ENCODE results near the gene ERGIC1.
"Not testable (repeated sequence)": the region's sequence is repeated elsewhere in the genome, so short reads cannot be mapped to it uniquely, and the experiment has no call there.

ERGIC1 gene

GRCh38 chr5:172833686-172834414 is at the start of gene ERGIC1:
Gene ERGIC1, plus strand, starts transcription at chr5:172834251. Its CDS starts 163 bp downstream, at chr5:172834414.
- CTCF ChIA-PET, result interaction anchor here (0.6 kb wide), 1 partner anchor 122 kb away, joined by 4 read pairs; no protein-coding TSS in a partner anchor
- POLR2A ChIA-PET, result interaction anchor here (0.6 to 1.0 kb wide), 2 partner anchors 226 to 301 kb away, joined by 3 read pairs; no protein-coding TSS in a partner anchor
- TF ChIP-seq L3MBTL2 (conservative IDR thresholded peaks at IDR 0.05) (peak; percentile 25; the same call in 1 of the 2 replicates), HDGF (IDR thresholded peaks at IDR 0.05; ENCODE audit: borderline replicate concordance) (no peak), BHLHE40 (IDR thresholded peaks at IDR 0.05; ENCODE audit: borderline replicate concordance) (no peak), FOXM1 (IDR thresholded peaks at IDR 0.05; ENCODE audit: borderline replicate concordance) (peak; percentile 13; the same call in 1 of the 2 replicates)
- peak; percentile 89 for DNase-seq (ENCODE audit: extremely low spot score)

GRCh38 chr5:172785429-172786088 is 48.5 kb upstream of the ERGIC1 start:
- DNase-seq (ENCODE audit: extremely low spot score), result no peak
- POLR2A ChIA-PET, result no interaction called here
- CTCF ChIA-PET, result no interaction called here
- no peak for TF ChIP-seq LEF1 (IDR thresholded peaks at IDR 0.05; ENCODE audit: borderline replicate concordance)
- TF ChIP-seq NFRKB (IDR thresholded peaks at IDR 0.05), result no peak
- no peak for TF ChIP-seq PKNOX1 (IDR thresholded peaks at IDR 0.05)
- TF ChIP-seq ELF4 (IDR thresholded peaks at IDR 0.05), result no peak
- TF ChIP-seq ARNT (IDR thresholded peaks at IDR 0.05), result no peak
- TF ChIP-seq SUZ12 (IDR thresholded peaks at IDR 0.05), result no peak
- TF ChIP-seq L3MBTL2 (conservative IDR thresholded peaks at IDR 0.05), result no peak
- TF ChIP-seq SP1 (IDR thresholded peaks at IDR 0.05), result no peak
- no peak for TF ChIP-seq FOXA1 (IDR thresholded peaks at IDR 0.05)
- TF ChIP-seq ZNF384 (IDR thresholded peaks at IDR 0.05), result no peak
- no peak for TF ChIP-seq BHLHE40 (IDR thresholded peaks at IDR 0.05; ENCODE audit: borderline replicate concordance)
- TF ChIP-seq CTBP1 (IDR thresholded peaks at IDR 0.05; ENCODE audit: borderline replicate concordance), result no peak
- no peak for TF ChIP-seq FOXM1 (IDR thresholded peaks at IDR 0.05; ENCODE audit: borderline replicate concordance)
- TF ChIP-seq FOXK2 (IDR thresholded peaks at IDR 0.05), result no peak

GRCh38 chr5:172786736-172787462 is 47.2 kb upstream of the ERGIC1 start:
- CTCF ChIA-PET, result no interaction called here
- TF ChIP-seq FOXM1 (IDR thresholded peaks at IDR 0.05; ENCODE audit: borderline replicate concordance), result no peak
- no peak for TF ChIP-seq PKNOX1 (IDR thresholded peaks at IDR 0.05)
- TF ChIP-seq CTBP1 (IDR thresholded peaks at IDR 0.05; ENCODE audit: borderline replicate concordance), result no peak
- TF ChIP-seq BHLHE40 (IDR thresholded peaks at IDR 0.05; ENCODE audit: borderline replicate concordance), result no peak
- TF ChIP-seq L3MBTL2 (conservative IDR thresholded peaks at IDR 0.05), result no peak
- no peak for TF ChIP-seq ZNF384 (IDR thresholded peaks at IDR 0.05)
- no peak for TF ChIP-seq LEF1 (IDR thresholded peaks at IDR 0.05; ENCODE audit: borderline replicate concordance)
- TF ChIP-seq FOXA1 (IDR thresholded peaks at IDR 0.05), result no peak
- TF ChIP-seq ARNT (IDR thresholded peaks at IDR 0.05), result no peak
- no peak for TF ChIP-seq SP1 (IDR thresholded peaks at IDR 0.05)
- no peak for TF ChIP-seq TARDBP (IDR thresholded peaks at IDR 0.05)
- TF ChIP-seq SUZ12 (IDR thresholded peaks at IDR 0.05), result no peak
- TF ChIP-seq NFRKB (IDR thresholded peaks at IDR 0.05), result no peak
- TF ChIP-seq HDGF (IDR thresholded peaks at IDR 0.05; ENCODE audit: borderline replicate concordance), result no peak
- TF ChIP-seq FOXK2 (IDR thresholded peaks at IDR 0.05), result no peak
- DNase-seq (ENCODE audit: extremely low spot score), result no peak
- POLR2A ChIA-PET, result interaction anchor here (1.0 kb wide), 1 partner anchor 9 kb away, joined by 3 read pairs; no protein-coding TSS in a partner anchor

GRCh38 chr5:172787538-172787937 is 46.5 kb upstream of the ERGIC1 start:
- POLR2A ChIA-PET, result interaction anchor here (1.0 kb wide), 1 partner anchor 10 kb away, joined by 3 read pairs; no protein-coding TSS in a partner anchor
- DNase-seq (ENCODE audit: extremely low spot score); CTCF ChIA-PET: not testable (repeated sequence)

- TF ChIP-seq ARNT (IDR thresholded peaks at IDR 0.05) (no peak), SP1 (IDR thresholded peaks at IDR 0.05) (no peak), HDGF (IDR thresholded peaks at IDR 0.05; ENCODE audit: borderline replicate concordance) (no peak)
- ChIA-PET CTCF (interaction anchor here (0.7 to 1.2 kb wide), 2 partner anchors 17 to 74 kb away, joined by 3 read pairs; no protein-coding TSS in a partner anchor), POLR2A (interaction anchor here (0.9 to 1.4 kb wide), 4 partner anchors 9 to 170 kb away, joined by 3 to 9 read pairs (median 3); partner anchors contain the start of genes DUSP1 and RPL26L1)
- DNase-seq (ENCODE audit: extremely low spot score), result no peak
Measured at GRCh38 chr5:172788771-172789686, 45.0 kb upstream of the ERGIC1 start.

Data from HEK293T (cell line).